K562 (cell line): Measurements from ENCODE around the gene CD34. TPM values are rescaled to one million over a fixed set of nuclear protein-coding genes. Genes with fewer than 3 reads are reported as not detected.

Source experiments
- ATAC-seq: fragments of 200-7000 bp; cut with Tn5 transposase; 3 replicates; pipeline ENCODE4 v1.9.1; 2020; ENCODE audit warnings: moderate library complexity
- BruUV-seq: library from RNA; stranded (reverse); fragments of 400-500 nt; replicated peaks from 2 replicates; lab custom pipeline; 2021; lab: Mats Ljungman, UMichigan
- CTCF ChIA-PET: fragments of 300-600 bp; formaldehyde crosslinking; extraction: SDS; loops from one replicate; lab custom pipeline; 2021; ENCODE audit warnings: low intra/inter-chr PET ratio; lab: Yijun Ruan, JAX
- POLR2A ChIA-PET: fragments of 300-600, 350-650 bp; sonication (Branson Sonifier 250); formaldehyde crosslinking; extraction: SDS; loops from one replicate; lab custom pipeline; 2021; ENCODE audit warnings: antibody characterized with exemption, inconsistent platforms; lab: Yijun Ruan, JAX
- DNase-seq, 4 experiments: peaks; one replicate each; pipeline versions ENCODE4 v3.0.0 to v3.0.0-alpha.2; 2011 to 2018; ENCODE audit warnings: low spot score in 3 of 4, mixed read lengths in 3 of 4; ENCODE audit errors: extremely low read depth in 1 of 4
- FAIRE-seq: peaks from 2 replicates; lab custom pipeline; 2011; peaks lifted over from hg19 to GRCh38; lab: Jason Lieb, UNC
- H2AFZ ChIP-seq: 2 replicates; pipeline ENCODE4 v1.6.0; 2011; ENCODE audit warnings: low read depth, low read length, control low read depth, inconsistent platforms
- H3K27ac ChIP-seq: fragments of 200-600 bp; 3 replicates; pipeline ENCODE4 v1.8.0; 2011; ENCODE audit warnings: low read depth, mild to moderate bottlenecking, control low read depth, inconsistent platforms, low read length, moderate library complexity, mixed read lengths; ENCODE audit errors: extremely low read depth
- H3K27me3 ChIP-seq, 2 experiments: fragments of 300-600 bp in 1 of 2; 2 replicates in 1 of 2; 3 replicates in 1 of 2; pipeline versions ENCODE4 v1.6.0 to v1.8.0; 2011; ENCODE audit warnings: inconsistent platforms in 2 of 2, low read length in 2 of 2, mild to moderate bottlenecking in 1 of 2, mixed read lengths in 1 of 2, moderate library complexity in 1 of 2; ENCODE audit not compliant: control insufficient read depth in 2 of 2, insufficient read depth in 2 of 2
- H3K36me3 ChIP-seq: fragments of 300-600 bp; 3 replicates; pipeline ENCODE4 v1.8.0; 2011; ENCODE audit warnings: mild to moderate bottlenecking, low read length, inconsistent platforms; ENCODE audit not compliant: control insufficient read depth, insufficient read depth
- H3K4me1 ChIP-seq, 2 experiments: fragments of 200-600 bp in 1 of 2; replicated peaks in 1 of 2; 2 replicates in 1 of 2; 3 replicates in 1 of 2; pipeline versions ENCODE4 v1.5.1 to v1.8.0; 2011; ENCODE audit warnings: inconsistent platforms in 2 of 2, low read length in 2 of 2, mild to moderate bottlenecking in 1 of 2, mixed read lengths in 1 of 2, moderate library complexity in 1 of 2; ENCODE audit not compliant: control insufficient read depth in 2 of 2, insufficient read depth in 2 of 2
- H3K4me2 ChIP-seq: 2 replicates; pipeline ENCODE4 v1.6.1; 2011; ENCODE audit warnings: low read length, control low read depth, inconsistent platforms, mixed read lengths; ENCODE audit not compliant: insufficient read depth
- H3K4me3 ChIP-seq: fragments of 200-600 bp; sonication (generic), shearing (Covaris generic); 2 replicates; pipeline ENCODE4 v1.5.1; 2016; ENCODE audit warnings: control low read depth, inconsistent platforms
- H3K79me2 ChIP-seq: fragments of 200-600 bp; 3 replicates; pipeline ENCODE4 v1.8.0; 2011; ENCODE audit warnings: low read length, inconsistent platforms; ENCODE audit not compliant: control insufficient read depth, insufficient read depth
- H3K9ac ChIP-seq, 2 experiments: 2 replicates each; pipeline versions ENCODE4 v1.6.0 to v1.6.1; 2011; ENCODE audit warnings: low read depth in 2 of 2, low read length in 2 of 2, control low read depth in 1 of 2, inconsistent platforms in 1 of 2, mild to moderate bottlenecking in 1 of 2, mixed read lengths in 1 of 2; ENCODE audit not compliant: insufficient read depth in 1 of 2
- H3K9me1 ChIP-seq: one replicate; pipeline ENCODE4 v1.6.0; 2011; ENCODE audit warnings: inconsistent platforms, mild to moderate bottlenecking, low read length, moderate library complexity; ENCODE audit not compliant: control insufficient read depth, insufficient read depth
- H3K9me3 ChIP-seq: replicated peaks from 2 replicates; pipeline ENCODE4 v1.5.1; 2011; ENCODE audit warnings: low read depth, low read length, inconsistent platforms; ENCODE audit not compliant: control insufficient read depth, insufficient read depth
- H4K20me1 ChIP-seq: replicated peaks from 2 replicates; pipeline ENCODE4 v1.6.1; 2011; ENCODE audit warnings: low read length, inconsistent platforms, mixed read lengths; ENCODE audit not compliant: control insufficient read depth, insufficient read depth
- CBX1 ChIP-seq: sonication (generic); IDR thresholded peaks from 2 replicates; pipeline ENCODE4 v1.6.1; 2016; ENCODE audit warnings: antibody characterized with exemption, low read depth, mild to moderate bottlenecking
- GATAD2A ChIP-seq: fragments of 450-650 bp; IDR thresholded peaks from 2 replicates; pipeline ENCODE4 v1.6.1; 2017
- HNRNPH1 ChIP-seq: fragments of 200-400 bp; formaldehyde crosslinking; optimal IDR thresholded peaks from 2 replicates; pipeline ENCODE3; 2017; ENCODE audit warnings: low read depth, mild to moderate bottlenecking, low read length, moderate library complexity
- MAFG ChIP-seq: fragments of 450-650 bp; conservative IDR thresholded peaks from 2 replicates; pipeline ENCODE4 v1.6.1; 2016; ENCODE audit warnings: missing genetic modification characterization, missing compliant biosample characterization
- PHF8 ChIP-seq: fragments of 200-600 bp; sonication (generic); IDR thresholded peaks from 2 replicates; pipeline ENCODE4 v1.6.1; 2012; ENCODE audit warnings: mixed run types, mild to moderate bottlenecking, inconsistent platforms, low read length, moderate library complexity, borderline replicate concordance
- PRDM10 ChIP-seq: fragments of 450-650 bp; IDR thresholded peaks from 2 replicates; pipeline ENCODE4 v1.6.1; 2018; ENCODE audit not compliant: partially characterized antibody
- PTBP1 ChIP-seq: fragments of 200-400 bp; formaldehyde crosslinking; IDR thresholded peaks from 2 replicates; pipeline ENCODE4 v1.6.1; 2017; ENCODE audit warnings: low read depth, low read length
- SIX5 ChIP-seq, 2 experiments: IDR thresholded peaks; 2 replicates each; pipeline ENCODE4 v1.6.1; 2011; ENCODE audit warnings: low read length in 2 of 2, borderline replicate concordance in 1 of 2, low read depth in 1 of 2, mild to moderate bottlenecking in 1 of 2, moderate library complexity in 1 of 2; ENCODE audit not compliant: insufficient read depth in 1 of 2
- SNIP1 ChIP-seq: fragments of 450-650 bp; IDR thresholded peaks from 2 replicates; pipeline ENCODE4 v1.7.1; 2017; ENCODE audit warnings: low read depth, mild to moderate bottlenecking
- TARDBP ChIP-seq: fragments of 450-650 bp; IDR thresholded peaks from 2 replicates; pipeline ENCODE4 v1.6.1; 2016
- TBP ChIP-seq: optimal IDR thresholded peaks from 2 replicates; pipeline ENCODE3; 2011; ENCODE audit warnings: low read depth, low read length, improper control_type of control experiment
- ZC3H11A ChIP-seq: IDR thresholded peaks from 2 replicates; pipeline ENCODE4 v1.6.1; 2012; ENCODE audit warnings: low read depth, low read length, improper control_type of control experiment
- ZNF764 ChIP-seq: fragments of 250-450 bp; sonication (Bioruptor Pico); IDR thresholded peaks from 2 replicates; pipeline ENCODE4 v1.4.0; 2020; ENCODE audit warnings: low read depth, mild to moderate bottlenecking, moderate library complexity
- ZNF766 ChIP-seq: fragments of 200-800 bp; sonication (Bioruptor generic); conservative IDR thresholded peaks from 2 replicates; pipeline ENCODE4 v1.6.1; 2016; ENCODE audit warnings: missing genetic modification characterization, missing compliant biosample characterization
- WGBS: fragments of 100-300 bp; shearing (Covaris generic); methylation state at CpG from one replicate; pipeline ENCODE4 v1.1.6; 2016; ENCODE audit warnings: low coverage, mixed read lengths; ENCODE audit not compliant: insufficient coverage; ENCODE audit errors: missing lambda C conversion rate; 5-methylcytosine and 5-hydroxymethylcytosine counted together
- in situ Hi-C: fragments of 300-500 bp; cut with MboI; formaldehyde crosslinking; loops from 4 replicates; pipeline ENCODE4 v1.15.0; 2018; ENCODE audit warnings: inconsistent platforms, mixed read lengths
- intact Hi-C: fragments of 100-400 bp; cut with micrococcal nuclease; formaldehyde crosslinking; loops from 2 replicates; pipeline ENCODE4 v1.14.2; 2022
- polyA plus RNA-seq, 8 experiments: library from polyadenylated mRNA; depleted of rRNA in 4 of 8; stranded (reverse) in 5 of 8; unstranded in 3 of 8; fragments of >200 nt; fragmentation: Nextera tagmentation in 2 of 8; fragmentation: Illumina TruSeq in 1 of 8; extraction: Ambion mirVana in 2 of 8; extraction: Trizol in 1 of 8; gene quantifications; 2 replicates each; pipeline versions ENCODE4 v1.2.1 to v1.2.3, GENCODE V29; 2011 to 2014; ENCODE audit warnings: inconsistent platforms in 1 of 8, missing spikeins in 1 of 8
- total RNA-seq, 7 experiments: library from RNA; depleted of rRNA in 6 of 7; stranded (reverse); fragments of >200 nt in 6 of 7; fragmentation: Illumina TruSeq in 2 of 7; extraction: Trizol in 2 of 7; gene quantifications; 2 replicates each; pipeline versions ENCODE4 v1.2.1 to v1.2.3, GENCODE V29; 2011 to 2021; ENCODE audit warnings: low replicate concordance in 1 of 7
- TF ChIP-seq, protein P1 (sequence below), 3 experiments: IDR thresholded peaks in 2 of 3; conservative IDR thresholded peaks in 1 of 3; 2 replicates each; pipeline ENCODE4 v1.5.1; 2011 to 2012; ENCODE audit warnings: low read length in 3 of 3, mild to moderate bottlenecking in 3 of 3, control low read depth in 2 of 3, improper control_type of control experiment in 1 of 3, inconsistent platforms in 1 of 3, low read depth in 1 of 3, mixed read lengths in 1 of 3, moderate library complexity in 1 of 3; ENCODE audit not compliant: insufficient read depth in 2 of 3

Gene CD34
- total and polyA plus RNA-seq, 9 of the 15 experiments (the other 6 are each of a cell fraction or from before 2014, with no cell fraction given): not detected

GRCh38 chr1:207863893-207864535 is 46.9 kb downstream of the CD34 start:
- Histone ChIP-seq H3K27ac (no peak overlapping the region), H4K20me1 (no peaks in the 10 kb centered on the region), H3K27me3 (no peaks in the 10 kb centered on the region; a peak in 1 of 5 replicates), H3K9ac (peak overlapping the region in 1 of 2 experiments; percentile 27; a peak in 1 of 4 replicates), H3K9me3 (no peaks in the 10 kb centered on the region), H3K4me2 (no peak overlapping the region), H3K4me1 (peaks cover 27 to 31% of the 10 kb centered on the region in 2 experiments), H3K36me3 (peaks cover 26% of the 10 kb centered on the region), H3K79me2 (peaks cover 12% of the 10 kb centered on the region; the same call in 2 of the 3 replicates), H2AFZ (no peak overlapping the region), H3K4me3 (no peak overlapping the region), H3K9me1 (no peaks in the 10 kb centered on the region)
- no peak for DNase-seq
- POLR2A ChIA-PET: interaction anchor here (0.7 to 2.3 kb wide), 5 partner anchors 9 to 87 kb away, joined by 3 to 9 read pairs (median 6); no protein-coding TSS in a partner anchor
- 39% methylated on average over 8 of the region's 8 CpGs for WGBS
- intact Hi-C loops: no loop called here
- peak; percentile 19; the same call in 2 of the 3 replicates for ATAC-seq
- BruUV-seq: no TSS peak
- CTCF ChIA-PET: no interaction called here
- in situ Hi-C loops: no loop called here
- FAIRE-seq: no peak
- no peak for TF ChIP-seq ZNF764 (CRISPR knock-in tag)
- no peak for TF ChIP-seq TARDBP
- TF ChIP-seq TBP: no peak
- TF ChIP-seq CBX1: no peak
- no peak for TF ChIP-seq GATAD2A
- no peak for TF ChIP-seq SIX5 (IDR thresholded peaks at IDR 0.05; ENCODE audit: borderline replicate concordance in 1 of 2, insufficient read depth in 1 of 2, low read depth in 1 of 2, low read length in 2 of 2)
- TF ChIP-seq PHF8: no peak
- TF ChIP-seq ZNF766: peak; percentile 55; the same call in 1 of the 2 replicates
- no peak for TF ChIP-seq HNRNPH1
- peak; percentile 96 for TF ChIP-seq PRDM10
- no peak for TF ChIP-seq MAFG (tag)
- no peak for TF ChIP-seq PTBP1
- TF ChIP-seq ZC3H11A: no peak
- TF ChIP-seq, protein P1, sequence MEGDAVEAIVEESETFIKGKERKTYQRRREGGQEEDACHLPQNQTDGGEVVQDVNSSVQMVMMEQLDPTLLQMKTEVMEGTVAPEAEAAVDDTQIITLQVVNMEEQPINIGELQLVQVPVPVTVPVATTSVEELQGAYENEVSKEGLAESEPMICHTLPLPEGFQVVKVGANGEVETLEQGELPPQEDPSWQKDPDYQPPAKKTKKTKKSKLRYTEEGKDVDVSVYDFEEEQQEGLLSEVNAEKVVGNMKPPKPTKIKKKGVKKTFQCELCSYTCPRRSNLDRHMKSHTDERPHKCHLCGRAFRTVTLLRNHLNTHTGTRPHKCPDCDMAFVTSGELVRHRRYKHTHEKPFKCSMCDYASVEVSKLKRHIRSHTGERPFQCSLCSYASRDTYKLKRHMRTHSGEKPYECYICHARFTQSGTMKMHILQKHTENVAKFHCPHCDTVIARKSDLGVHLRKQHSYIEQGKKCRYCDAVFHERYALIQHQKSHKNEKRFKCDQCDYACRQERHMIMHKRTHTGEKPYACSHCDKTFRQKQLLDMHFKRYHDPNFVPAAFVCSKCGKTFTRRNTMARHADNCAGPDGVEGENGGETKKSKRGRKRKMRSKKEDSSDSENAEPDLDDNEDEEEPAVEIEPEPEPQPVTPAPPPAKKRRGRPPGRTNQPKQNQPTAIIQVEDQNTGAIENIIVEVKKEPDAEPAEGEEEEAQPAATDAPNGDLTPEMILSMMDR (IDR thresholded peaks at IDR 0.05 in 2 of 3, conservative IDR thresholded peaks at IDR 0.05 in 1 of 3; ENCODE audit: insufficient read depth in 2 of 3, low read depth in 1 of 3, low read length in 3 of 3): peak in 1 of 3 experiments; percentile 15; a peak in 1 of 6 replicates
- TF ChIP-seq SNIP1: no peak
